Measurements from ENCODE around the gene TBC1D22A.

The TBC1D22A gene

GRCh38 chr22:46879083-46879482, 116.6 kb downstream of the TBC1D22A start:
- POLR2A ChIA-PET, result no interaction called here
- no peak for TF ChIP-seq CTCF (IDR thresholded peaks at IDR 0.05; ENCODE audit: control extremely low read depth, extremely low read depth, low read depth, missing control alignments)
- CTCF ChIA-PET, result interaction anchor here (1.7 to 2.2 kb wide), 2 partner anchors 12 to 75 kb away, joined by 3 to 6 read pairs; no protein-coding TSS in a partner anchor
- DNase-seq (ENCODE audit: extremely low spot score), result no peak

- TF ChIP-seq CTCF (IDR thresholded peaks at IDR 0.05; ENCODE audit: control extremely low read depth, extremely low read depth, low read depth, missing control alignments), result no peak
These were observed 119.1 kb downstream of the TBC1D22A start for GRCh38 chr22:46881373-46882118.

GRCh38 chr22:46883092-46883910, 120.9 kb downstream of the TBC1D22A start:
- POLR2A ChIA-PET, result no interaction called here
- DNase-seq (ENCODE audit: extremely low spot score), result no peak
- no peak for TF ChIP-seq CTCF (IDR thresholded peaks at IDR 0.05; ENCODE audit: control extremely low read depth, extremely low read depth, low read depth, missing control alignments)
- CTCF ChIA-PET, result no interaction called here

More at GRCh38 chr22:46881373-46882118, 119.1 kb downstream of the TBC1D22A start:
- CTCF ChIA-PET, result no interaction called here
- no peak for DNase-seq (ENCODE audit: extremely low spot score)
- POLR2A ChIA-PET, result no interaction called here

DNA sequence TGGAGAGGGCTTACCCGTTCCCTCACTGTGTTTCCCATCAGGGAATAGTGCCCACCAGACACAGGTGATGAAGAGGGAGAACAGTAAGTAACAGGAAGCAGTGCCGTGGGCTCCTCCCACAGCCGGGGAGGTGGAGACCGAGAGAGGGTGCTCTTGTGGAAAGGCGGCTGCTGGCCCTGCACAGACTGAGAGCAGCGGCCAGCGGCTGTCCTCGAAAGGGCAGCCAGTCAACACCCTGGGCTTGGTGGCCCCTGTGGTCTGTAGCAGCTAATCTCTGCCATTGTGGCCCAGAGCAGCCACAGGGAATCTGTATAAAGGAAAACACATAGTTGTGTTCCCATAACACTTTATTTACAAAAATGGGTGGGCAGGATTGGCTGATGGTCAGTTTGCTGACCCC, 121.9 kb downstream of the TBC1D22A start:
- no peak for DNase-seq (ENCODE audit: extremely low spot score)
- POLR2A ChIA-PET, result no interaction called here
- CTCF ChIA-PET, result no interaction called here
- TF ChIP-seq CTCF (IDR thresholded peaks at IDR 0.05; ENCODE audit: control extremely low read depth, extremely low read depth, low read depth, missing control alignments), result no peak

DNA sequence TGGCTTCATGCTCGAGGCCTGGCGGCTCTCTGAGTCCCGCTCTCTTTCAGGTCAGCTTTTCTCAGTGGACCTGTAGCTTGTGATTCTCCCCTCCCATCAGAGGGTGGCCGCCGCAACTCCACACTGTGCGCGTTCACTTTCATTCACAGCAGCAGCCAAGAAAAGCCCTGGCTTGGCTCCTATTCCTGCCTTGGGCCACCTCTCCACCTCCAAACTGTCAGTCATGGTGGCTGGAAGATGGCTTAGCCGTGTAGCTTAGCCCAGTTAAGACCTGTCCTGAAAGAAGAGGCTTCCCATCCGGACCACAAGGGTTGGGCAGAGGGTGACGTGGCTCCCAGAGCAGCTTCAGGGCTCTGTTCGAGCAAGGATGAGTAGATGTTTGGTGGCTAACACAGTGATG, 125.5 kb downstream of the TBC1D22A start:
- DNase-seq (ENCODE audit: extremely low spot score), result no peak
- no peak for TF ChIP-seq CTCF (IDR thresholded peaks at IDR 0.05; ENCODE audit: control extremely low read depth, extremely low read depth, low read depth, missing control alignments)
- ChIA-PET POLR2A (no interaction called here), CTCF (no interaction called here)

DNA sequence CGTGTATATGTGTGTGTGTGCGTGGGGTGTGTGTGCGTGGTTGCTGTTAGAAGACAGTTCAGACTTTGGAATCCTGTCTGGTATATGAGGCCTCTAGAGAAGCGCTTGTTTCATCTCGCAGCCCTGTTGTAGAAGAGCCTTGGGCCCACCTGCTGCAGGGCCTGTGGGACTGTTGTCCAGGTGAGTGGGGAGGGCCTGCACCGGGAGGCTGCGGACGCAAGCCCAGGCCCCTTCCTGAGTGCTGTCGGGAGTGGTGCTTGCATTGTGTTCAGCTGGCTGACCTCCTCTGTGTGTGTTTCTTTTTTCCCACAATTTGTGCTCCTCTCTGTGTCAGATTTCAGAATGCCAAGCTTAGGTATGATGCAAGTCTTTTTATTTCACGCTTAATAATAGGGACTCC, 128.4 kb downstream of the TBC1D22A start:
- TF ChIP-seq CTCF (IDR thresholded peaks at IDR 0.05; ENCODE audit: control extremely low read depth, extremely low read depth, low read depth, missing control alignments), result no peak
- CTCF ChIA-PET, result interaction anchor here (1.7 kb wide), 1 partner anchor 13 kb away, joined by 6 read pairs; no protein-coding TSS in a partner anchor
- no peak for DNase-seq (ENCODE audit: extremely low spot score)
- POLR2A ChIA-PET, result no interaction called here
